IMR-90 (cell line): ENCODE data around the gene EXTL2. TPM values are rescaled to one million over a fixed set of nuclear protein-coding genes. Genes with fewer than 3 reads are reported as not detected.

ENCODE experiments used
- ATAC-seq: fragments of 200-7000 bp; cut with Tn5 transposase; 2 replicates; pipeline ENCODE4 v1.9.1; 2020; ENCODE audit warnings: low read depth, mild to moderate bottlenecking, moderate library complexity
- BruUV-seq: library from RNA; stranded (reverse); fragments of 400-500 nt; replicated peaks from 2 replicates; lab custom pipeline; 2021; lab: Mats Ljungman, UMichigan
- CTCF ChIA-PET: fragments of 300-600 bp; formaldehyde crosslinking; extraction: SDS; loops from one replicate; lab custom pipeline; 2021; ENCODE audit warnings: antibody characterized with exemption; lab: Yijun Ruan, JAX
- POLR2A ChIA-PET: fragments of 300-600 bp; sonication (Branson Sonifier 250); formaldehyde crosslinking; loops from one replicate; lab custom pipeline; 2022; ENCODE audit warnings: antibody characterized with exemption; ENCODE audit not compliant: unreplicated experiment; lab: Charles Lee
- DNase-seq: peaks from one replicate; pipeline ENCODE4 v3.0.0; 2013
- H2AFZ ChIP-seq: replicated peaks from 2 replicates; pipeline ENCODE3; 2013; ENCODE audit warnings: low read length, mild to moderate bottlenecking; ENCODE audit not compliant: poor library complexity
- H2AK5ac ChIP-seq: 2 replicates; pipeline ENCODE4 v1.6.1; 2013; ENCODE audit warnings: low read depth, low read length, inconsistent platforms
- H2AK9ac ChIP-seq: replicated peaks from 2 replicates; pipeline ENCODE3; 2013; ENCODE audit warnings: mild to moderate bottlenecking, low read depth, low read length, moderate library complexity; ENCODE audit not compliant: poor library complexity
- H2BK120ac ChIP-seq: 2 replicates; pipeline ENCODE4 v1.6.1; 2013; ENCODE audit warnings: low read depth, low read length, inconsistent platforms
- H2BK15ac ChIP-seq: 3 replicates; pipeline ENCODE4 v1.6.1; 2013; ENCODE audit warnings: low read depth, low read length, inconsistent platforms
- H2BK20ac ChIP-seq: 2 replicates; pipeline ENCODE4 v1.6.1; 2013; ENCODE audit warnings: low read depth, mild to moderate bottlenecking, inconsistent platforms, low read length, moderate library complexity
- H2BK5ac ChIP-seq: 2 replicates; pipeline ENCODE4 v1.6.1; 2013; ENCODE audit warnings: mild to moderate bottlenecking, low read depth, low read length, inconsistent platforms; ENCODE audit not compliant: poor library complexity, severe bottlenecking
- H3K14ac ChIP-seq: replicated peaks from 2 replicates; pipeline ENCODE4 v1.6.1; 2013; ENCODE audit warnings: low read depth, low read length, inconsistent platforms
- H3K18ac ChIP-seq: 2 replicates; pipeline ENCODE4 v1.6.1; 2013; ENCODE audit warnings: low read depth, low read length, control low read depth
- H3K23ac ChIP-seq: 2 replicates; pipeline ENCODE4 v1.6.1; 2013; ENCODE audit warnings: low read depth, low read length, inconsistent platforms
- H3K27ac ChIP-seq: 2 replicates; pipeline ENCODE4 v1.5.1; 2013; ENCODE audit warnings: mild to moderate bottlenecking, control low read depth, low read length; ENCODE audit not compliant: insufficient read depth
- H3K27me3 ChIP-seq: 2 replicates; pipeline ENCODE4 v1.6.1; 2013; ENCODE audit warnings: low read length; ENCODE audit not compliant: control insufficient read depth, insufficient read depth
- H3K36me3 ChIP-seq: 2 replicates; pipeline ENCODE4 v1.6.1; 2013; ENCODE audit warnings: low read length, mixed read lengths; ENCODE audit not compliant: control insufficient read depth, insufficient read depth
- H3K4ac ChIP-seq: 2 replicates; pipeline ENCODE4 v1.6.1; 2013; ENCODE audit warnings: low read depth, low read length, inconsistent platforms
- H3K4me1 ChIP-seq: 2 replicates; pipeline ENCODE4 v1.6.1; 2013; ENCODE audit warnings: low read length, mixed read lengths; ENCODE audit not compliant: control insufficient read depth, insufficient read depth
- H3K4me2 ChIP-seq: 2 replicates; pipeline ENCODE4 v1.6.1; 2013; ENCODE audit warnings: low read depth, mild to moderate bottlenecking, control low read depth, low read length, moderate library complexity
- H3K4me3 ChIP-seq: 2 replicates; pipeline ENCODE4 v1.5.1; 2013; ENCODE audit warnings: low read depth, mild to moderate bottlenecking, control low read depth, low read length, moderate library complexity; ENCODE audit not compliant: insufficient read depth
- H3K56ac ChIP-seq: 2 replicates; pipeline ENCODE4 v1.6.1; 2013; ENCODE audit warnings: low read length, inconsistent platforms; ENCODE audit not compliant: insufficient read depth; ENCODE audit errors: extremely low read depth
- H3K79me1 ChIP-seq, 2 experiments: 2 replicates each; pipeline ENCODE4 v1.6.1; 2013; ENCODE audit warnings: low read length in 2 of 2, inconsistent platforms in 1 of 2, low read depth in 1 of 2
- H3K9ac ChIP-seq: 2 replicates; pipeline ENCODE4 v1.6.1; 2013; ENCODE audit warnings: low read depth, low read length, control low read depth
- H3K9me1 ChIP-seq: 2 replicates; pipeline ENCODE4 v1.6.1; 2013; ENCODE audit warnings: low read length, inconsistent platforms; ENCODE audit not compliant: insufficient read depth
- H3K9me3 ChIP-seq: 2 replicates; pipeline ENCODE4 v1.6.1; 2013; ENCODE audit warnings: low read length; ENCODE audit not compliant: control insufficient read depth, insufficient read depth
- H4K20me1 ChIP-seq: 2 replicates; pipeline ENCODE4 v1.6.1; 2013; ENCODE audit warnings: low read length, inconsistent platforms; ENCODE audit not compliant: insufficient read depth
- H4K5ac ChIP-seq: 2 replicates; pipeline ENCODE4 v1.6.1; 2013; ENCODE audit warnings: mild to moderate bottlenecking, low read depth, low read length, control low read depth
- H4K8ac ChIP-seq, 2 experiments: 2 replicates each; pipeline ENCODE4 v1.6.1; 2013; ENCODE audit warnings: low read depth in 2 of 2, low read length in 2 of 2, control low read depth in 1 of 2, inconsistent platforms in 1 of 2
- H4K91ac ChIP-seq: 2 replicates; pipeline ENCODE4 v1.6.1; 2013; ENCODE audit warnings: low read depth, low read length, inconsistent platforms; ENCODE audit not compliant: insufficient read depth
- CTCF ChIP-seq: conservative IDR thresholded peaks from 2 replicates; pipeline ENCODE4 v1.5.1; 2012; ENCODE audit warnings: mild to moderate bottlenecking, low read depth, low read length, improper control_type of control experiment
- RAD21 ChIP-seq: IDR thresholded peaks from 2 replicates; pipeline ENCODE4 v1.6.1; 2012; ENCODE audit warnings: low read length, improper control_type of control experiment
- RCOR1 ChIP-seq: IDR thresholded peaks from 2 replicates; pipeline ENCODE4 v1.6.1; 2012; ENCODE audit warnings: mild to moderate bottlenecking, low read length, improper control_type of control experiment; ENCODE audit not compliant: insufficient replicate concordance
- SMC3 ChIP-seq: fragments of 150-350 bp; IDR thresholded peaks from 2 replicates; pipeline ENCODE4 v1.6.1; 2016; ENCODE audit warnings: low read depth, mild to moderate bottlenecking, antibody characterized with exemption, low read length, moderate library complexity
- WGBS, 2 experiments: methylation state at CpG; one replicate each; pipeline versions ENCODE4 v1.1.5 to v1.1.7; 2013; ENCODE audit warnings: missing lambda C conversion rate in 2 of 2; ENCODE audit not compliant: insufficient read length in 1 of 2; ENCODE audit errors: extremely low coverage in 2 of 2; 5-methylcytosine and 5-hydroxymethylcytosine counted together
- dilution Hi-C: fragments of 300-500 bp; cut with HindIII; formaldehyde crosslinking; loops from one replicate; pipeline ENCODE4 v1.14.3; 2018; ENCODE audit warnings: low sequenced_read_pairs; ENCODE audit not compliant: unreplicated experiment
- in situ Hi-C: fragments of 300-500 bp; cut with MboI; formaldehyde crosslinking; loops from 3 replicates; pipeline ENCODE4 v1.14.3; 2019; ENCODE audit warnings: low sequenced_read_pairs, inconsistent platforms, mixed read lengths
- intact Hi-C: fragments of 100-400 bp; cut with micrococcal nuclease; formaldehyde crosslinking; loops from 2 replicates; pipeline ENCODE4 v1.10.0; 2022
- polyA plus RNA-seq, 3 experiments: library from polyadenylated mRNA; depleted of rRNA; stranded (reverse); fragments of >200 nt; gene quantifications; 2 replicates each; pipeline ENCODE4 v1.2.3, GENCODE V29; 2012; ENCODE audit warnings: low replicate concordance in 1 of 3
- total RNA-seq: library from RNA; depleted of rRNA; stranded (reverse); fragments of >200 nt; gene quantifications from 2 replicates; pipeline ENCODE4 v1.2.3, GENCODE V29; 2012

The EXTL2 gene
- total and polyA plus RNA-seq, 2 of the 4 experiments (the other 2 are of a cell fraction): 24.9 to 27.6 TPM

- Histone ChIP-seq H3K27ac (no peak overlapping the region), H3K36me3 (no peaks in the 10 kb centered on the region), H3K4ac (peak overlapping the region; percentile 72), H4K91ac (no peak overlapping the region; the same call in 1 of the 2 replicates), H2BK20ac (peak overlapping the region; percentile 85; the same call in 1 of the 2 replicates), H3K9me3 (no peaks in the 10 kb centered on the region; the same call in 1 of the 2 replicates), H4K5ac (peak overlapping the region; percentile 56), H3K56ac (no peak overlapping the region), H3K9me1 (no peaks in the 10 kb centered on the region; the same call in 1 of the 2 replicates), H3K9ac (no peak overlapping the region), H2AK9ac (no peak overlapping the region), H3K79me1 (no peaks in the 10 kb centered on the region), H3K4me2 (no peak overlapping the region), H4K8ac (peak overlapping the region in 1 of 2 experiments; percentile 11; a peak in 1 of 4 replicates), H2BK5ac (peak overlapping the region; percentile 12), H3K4me3 (no peak overlapping the region), H2AFZ (no peak overlapping the region), H3K18ac (peak overlapping the region; percentile 83; the same call in 1 of the 2 replicates), H2BK120ac (peak overlapping the region; percentile 57), H3K23ac (0 out of 2 replicates have a peak overlapping the region, but pooled peaks have one; percentile 4), H2AK5ac (no peak overlapping the region; the same call in 1 of the 2 replicates), H3K27me3 (no peaks in the 10 kb centered on the region), H3K4me1 (peaks cover 8% of the 10 kb centered on the region), H4K20me1 (no peaks in the 10 kb centered on the region), H2BK15ac (peak overlapping the region; percentile 66; the same call in 1 of the 3 replicates), H3K14ac (peak overlapping the region; percentile 55; the same call in 1 of the 2 replicates)
- intact Hi-C loops (no loop called here), dilution Hi-C loops (no loop called here), in situ Hi-C loops (no loop called here)
- BruUV-seq: no TSS peak
- WGBS, 2 experiments: no CpG with 5 or more reads among the region's 6 CpGs
- CTCF ChIA-PET: interaction anchor here (0.9 kb wide), 1 partner anchor 292 kb away, joined by 3 read pairs; no protein-coding TSS in a partner anchor
- POLR2A ChIA-PET: no interaction called here
- peak; percentile 30 for TF ChIP-seq RAD21
- TF ChIP-seq CTCF: 0 out of 2 replicates have a peak, but pooled peaks have one; percentile 26
- TF ChIP-seq SMC3: peak; percentile 22; the same call in 1 of the 2 replicates
- TF ChIP-seq RCOR1: no peak
- ATAC-seq: no peak
- peak; percentile 11 for DNase-seq
Observed at GRCh38 chr1:100834777-100835660, 59.6 kb downstream of the EXTL2 start.
